NCI-H460 (cell line): ENCODE data around the gene KDF1. TPM values are rescaled to one million over a fixed set of nuclear protein-coding genes. Genes with fewer than 3 reads are reported as not detected.

Experiments
- DNase-seq: peaks from one replicate; pipeline ENCODE4 v3.0.0-alpha.2; 2016; ENCODE audit warnings: low read depth; ENCODE audit errors: extremely low read depth
- polyA plus RNA-seq: library from polyadenylated mRNA; depleted of rRNA; stranded (reverse); fragments of >200 nt; gene quantifications from 2 replicates; pipeline ENCODE4 v1.2.3, GENCODE V29; 2014; cell fraction: nucleus; rRNA removed
- total RNA-seq: library from RNA; depleted of rRNA; stranded (reverse); fragments of >200 nt; shearing (Covaris generic); gene quantifications from 2 replicates; pipeline ENCODE4 v1.2.3, GENCODE V29; 2014; rRNA removed

The KDF1 gene
- not detected in 2 replicates for total RNA-seq
- not detected in 2 replicates for polyA plus RNA-seq

GRCh38 chr1:26959722-26960624, at the start of gene KDF1:
TSS of gene KDF1 (minus strand) at chr1:26960468. CDS start at chr1:26952380, 8,088 bp downstream.
- DNase-seq, result no peak

GRCh38 chr1:27009601-27010197, 49.4 kb upstream of the KDF1 start:
- DNase-seq, result no peak

- DNase-seq, result no peak
Measured at GRCh38 chr1:27007909-27008582, 47.8 kb upstream of the KDF1 start.

- no peak for DNase-seq
Measured at GRCh38 chr1:27006683-27007082, 46.4 kb upstream of the KDF1 start.

GRCh38 chr1:27005648-27006496, 45.6 kb upstream of the KDF1 start:
- no peak for DNase-seq

GRCh38 chr1:27005166-27005530, 44.9 kb upstream of the KDF1 start:
- no peak for DNase-seq

- DNase-seq, result no peak
Measured at GRCh38 chr1:27004471-27005165, 44.4 kb upstream of the KDF1 start.

- no peak for DNase-seq
Measured at GRCh38 chr1:27003745-27004470, 43.6 kb upstream of the KDF1 start.

GRCh38 chr1:27001570-27002360, 41.5 kb upstream of the KDF1 start:
- no peak for DNase-seq

- no peak for DNase-seq
Measured at GRCh38 chr1:27000817-27001460, 40.7 kb upstream of the KDF1 start.

- no peak for DNase-seq
Measured at GRCh38 chr1:27000090-27000816, 40.0 kb upstream of the KDF1 start.

- no peak for DNase-seq
Measured at GRCh38 chr1:26999440-26999987, 39.2 kb upstream of the KDF1 start.

- DNase-seq, result no peak
Measured at GRCh38 chr1:26998429-26999300, 38.4 kb upstream of the KDF1 start.

GRCh38 chr1:26996665-26997064, 36.4 kb upstream of the KDF1 start:
- no peak for DNase-seq

GRCh38 chr1:26996024-26996423, 35.8 kb upstream of the KDF1 start:
- no peak for DNase-seq
